Right kidney (tissue), 1 donor: ENCODE results near the gene LRRC4C.
A peak's percentile ranks its signal among the peaks of the same experiment; 100 is the strongest.

Experiments used
- DNase-seq: peaks from one replicate; pipeline ENCODE4 v3.0.0-alpha.2; 2016

Gene LRRC4C

DNA sequence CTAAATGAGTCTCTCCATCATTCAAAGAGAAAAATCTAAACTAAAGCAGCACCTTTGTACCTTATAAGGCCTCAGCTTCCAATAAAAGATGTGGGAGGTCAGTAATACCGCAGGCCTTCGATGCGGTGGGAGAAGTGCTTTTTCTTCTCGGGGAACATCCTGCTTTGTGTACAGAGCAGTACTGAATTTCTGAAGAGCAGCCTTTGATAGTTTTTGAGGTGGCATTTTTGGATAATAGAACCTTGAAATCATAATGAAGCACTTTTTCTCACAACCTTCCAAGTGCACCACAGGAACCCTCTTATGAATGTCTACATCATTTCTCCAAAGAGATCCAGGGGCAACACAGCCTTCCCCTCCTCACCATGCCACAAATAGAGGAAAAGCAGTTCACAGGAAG is 39.6 kb downstream of the LRRC4C start:
- no peak for DNase-seq

DNA sequence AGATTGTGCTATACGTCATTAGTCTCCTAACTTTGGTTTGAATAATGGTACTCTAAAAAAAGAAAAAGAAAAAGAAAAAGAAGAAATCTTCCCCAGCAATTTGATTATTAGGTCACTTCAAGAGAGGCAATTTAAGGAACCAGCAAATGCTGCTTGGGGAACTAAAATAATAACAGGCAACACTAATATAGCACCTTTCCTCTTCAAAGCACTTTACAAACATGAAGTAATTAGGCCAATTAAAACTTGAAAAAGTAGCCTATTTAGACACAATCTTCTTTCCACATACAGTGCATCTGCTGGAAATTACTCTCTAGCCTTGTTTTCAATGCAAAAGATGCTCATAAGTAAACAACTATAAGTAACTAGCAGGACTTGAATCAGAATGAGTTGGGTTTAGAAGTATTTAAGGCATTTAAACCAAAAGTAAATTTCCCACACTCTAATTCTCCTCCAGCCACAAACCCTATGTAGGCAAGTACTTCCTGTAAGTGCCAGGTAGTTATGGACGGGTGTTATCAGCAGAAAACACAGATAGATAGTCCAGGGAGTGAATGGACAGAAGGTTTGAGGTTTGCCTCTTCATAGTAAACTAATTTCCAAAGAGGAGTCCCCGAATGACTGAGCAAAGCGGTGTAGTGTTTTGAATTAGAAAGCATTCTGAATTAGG is 44.5 kb downstream of the LRRC4C start:
- no peak for DNase-seq

DNA sequence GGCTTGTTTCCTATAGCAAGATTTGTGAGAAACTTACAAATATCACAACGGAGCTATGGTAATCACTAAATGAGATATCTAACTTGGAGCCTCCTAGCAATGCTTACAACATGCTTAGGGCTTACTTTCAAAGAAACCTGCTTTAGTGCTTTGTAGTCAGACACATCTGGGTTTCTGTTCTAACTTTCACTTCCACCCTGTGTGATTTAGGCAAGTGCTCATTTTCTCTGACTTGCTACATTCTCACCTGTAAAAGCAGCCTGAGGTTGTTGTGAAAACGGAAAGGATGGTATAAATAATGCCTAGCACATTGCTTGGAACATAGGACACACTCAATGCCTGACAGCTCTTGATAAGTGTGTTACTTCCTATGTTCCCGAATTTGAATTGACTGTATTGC is 45.6 kb downstream of the LRRC4C start:
- DNase-seq: no peak

DNA sequence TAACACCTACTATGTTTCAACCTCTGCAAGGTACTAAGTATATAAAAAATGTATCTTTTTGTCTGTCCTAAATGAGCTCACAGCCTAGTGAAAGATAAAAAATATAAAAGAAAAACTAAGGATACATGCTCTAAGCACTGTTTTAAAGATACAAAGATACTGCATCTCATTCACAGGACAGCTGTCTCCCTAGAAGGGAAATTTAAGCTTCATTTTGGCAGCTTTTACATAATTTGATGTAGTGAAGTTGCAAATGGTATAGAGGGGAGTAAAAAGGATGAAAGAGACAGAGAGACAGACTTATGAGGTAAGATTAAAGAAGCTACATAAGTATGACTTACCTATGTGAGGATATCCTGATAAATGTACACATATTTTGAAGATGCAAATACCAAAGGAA is 53.6 kb downstream of the LRRC4C start:
- no peak for DNase-seq

DNA sequence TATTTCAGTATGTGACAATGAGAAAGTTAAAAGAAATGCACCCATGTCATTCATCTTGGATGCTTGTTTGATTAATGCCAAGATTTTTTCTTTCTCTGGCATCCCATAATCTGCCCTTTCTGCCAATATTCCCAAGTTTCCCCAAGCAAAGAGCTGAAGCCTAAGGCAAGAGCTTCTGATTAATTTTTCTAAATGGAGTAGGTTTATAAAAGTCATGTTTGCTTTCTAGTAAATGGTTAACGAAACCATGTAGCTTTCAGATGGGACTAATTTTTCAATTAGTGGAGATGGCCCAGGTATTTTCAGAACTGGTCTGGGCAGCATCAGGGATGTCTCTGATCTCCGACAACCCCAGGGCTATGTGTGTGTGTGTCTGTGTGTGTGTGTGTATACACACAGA is 55.3 kb downstream of the LRRC4C start:
- DNase-seq: no peak

DNA sequence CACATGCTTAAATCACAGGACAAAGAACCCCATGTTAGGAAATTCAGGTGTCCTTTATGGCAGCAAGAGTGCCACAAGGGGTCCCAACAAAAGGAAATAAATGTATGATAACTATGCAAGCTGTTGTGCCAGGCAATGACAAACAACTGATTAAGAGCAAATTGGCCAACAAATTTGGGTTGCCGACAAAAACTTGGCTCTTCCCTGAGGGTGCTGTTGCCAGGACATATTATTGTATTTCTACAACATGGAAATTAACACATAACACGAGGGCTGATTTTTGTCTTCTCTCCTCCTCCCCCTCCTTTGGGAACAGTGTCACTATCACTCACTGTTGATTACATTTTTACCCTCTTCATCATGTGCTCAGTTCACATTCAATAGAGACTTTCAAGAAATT is 56.0 kb downstream of the LRRC4C start:
- no peak for DNase-seq

DNA sequence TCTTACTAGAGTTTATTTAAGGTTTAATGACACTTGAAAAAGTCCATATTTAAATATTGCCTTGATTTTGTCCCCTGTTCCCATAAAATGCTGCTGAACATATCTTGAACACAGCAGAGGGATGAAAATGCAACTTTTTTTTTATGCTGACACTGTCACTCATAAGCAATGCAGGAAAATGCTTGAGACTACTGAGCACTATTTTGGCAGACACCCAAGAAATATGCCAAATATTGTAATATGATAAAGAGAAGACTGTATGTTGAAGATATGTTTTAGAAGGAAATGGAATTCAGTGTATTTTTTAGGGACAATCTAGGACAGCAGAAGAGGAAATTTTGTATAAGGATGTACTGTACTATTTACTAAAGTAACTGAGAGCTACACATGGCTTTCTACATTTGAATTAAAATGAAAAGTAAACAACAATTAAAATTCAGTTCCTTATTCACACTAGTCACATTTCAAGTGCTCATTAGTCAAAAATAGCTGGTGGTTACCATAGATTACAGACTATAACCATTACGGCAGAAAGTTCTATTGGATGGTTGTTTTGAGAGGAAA is 58.6 kb downstream of the LRRC4C start:
- no peak for DNase-seq

DNA sequence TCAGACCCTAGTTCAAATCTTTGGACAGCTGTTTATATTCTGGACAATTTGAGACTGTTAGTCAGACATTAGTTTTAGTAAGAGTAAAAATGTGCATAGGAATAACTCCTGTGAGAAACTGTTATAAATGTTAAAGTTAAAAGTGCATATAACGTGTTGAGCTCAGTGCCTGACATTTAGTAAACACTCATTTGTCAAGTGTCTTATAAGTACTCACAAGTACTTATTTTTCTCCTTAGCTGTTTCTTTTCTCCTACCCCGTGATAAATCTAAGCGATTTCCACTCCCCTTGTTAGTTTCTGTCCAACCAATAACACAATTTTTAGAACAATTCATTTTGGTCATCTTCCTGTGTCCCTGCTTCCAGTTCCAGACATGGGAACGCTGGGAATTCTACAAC is 59.3 kb downstream of the LRRC4C start:
- no peak for DNase-seq

DNA sequence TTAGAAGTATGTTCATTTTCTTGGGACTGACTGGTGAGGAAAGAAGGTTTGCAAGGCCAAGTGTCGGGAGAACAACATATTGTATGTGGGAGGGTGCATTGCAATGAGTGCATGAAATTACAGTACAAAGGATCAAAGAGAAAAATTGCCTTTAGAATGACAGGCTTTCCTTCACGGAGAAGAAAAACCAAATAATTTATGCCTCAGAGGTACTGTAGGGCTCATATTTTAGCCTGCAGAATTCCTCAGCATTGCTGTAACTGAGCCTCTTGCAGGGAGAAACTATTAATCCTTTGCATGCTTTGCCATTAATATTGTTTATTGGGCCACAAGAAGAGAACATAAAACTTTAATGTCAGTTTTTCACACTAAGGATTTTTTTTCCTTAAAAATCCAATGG is 60.1 kb downstream of the LRRC4C start:
- DNase-seq: peak; percentile 20

DNA sequence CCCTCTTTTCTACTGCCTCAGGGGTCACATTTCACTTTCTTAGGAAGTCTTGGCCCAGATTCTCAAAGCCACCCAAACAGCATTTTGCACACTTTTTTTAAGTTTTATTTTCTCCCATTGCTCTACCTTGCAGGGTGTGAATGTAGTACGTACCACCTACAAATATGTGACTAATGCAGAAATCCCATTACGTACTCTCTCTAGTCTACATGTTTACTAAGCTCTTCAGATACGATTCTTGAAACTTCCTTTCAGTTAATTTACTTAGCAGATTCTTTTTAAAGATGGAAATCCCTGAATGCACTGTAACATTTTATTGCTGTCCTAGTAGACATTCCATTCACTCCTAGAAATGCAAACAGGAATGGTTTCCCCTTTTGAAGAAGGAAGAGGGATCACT is 61.3 kb downstream of the LRRC4C start:
- no peak for DNase-seq

DNA sequence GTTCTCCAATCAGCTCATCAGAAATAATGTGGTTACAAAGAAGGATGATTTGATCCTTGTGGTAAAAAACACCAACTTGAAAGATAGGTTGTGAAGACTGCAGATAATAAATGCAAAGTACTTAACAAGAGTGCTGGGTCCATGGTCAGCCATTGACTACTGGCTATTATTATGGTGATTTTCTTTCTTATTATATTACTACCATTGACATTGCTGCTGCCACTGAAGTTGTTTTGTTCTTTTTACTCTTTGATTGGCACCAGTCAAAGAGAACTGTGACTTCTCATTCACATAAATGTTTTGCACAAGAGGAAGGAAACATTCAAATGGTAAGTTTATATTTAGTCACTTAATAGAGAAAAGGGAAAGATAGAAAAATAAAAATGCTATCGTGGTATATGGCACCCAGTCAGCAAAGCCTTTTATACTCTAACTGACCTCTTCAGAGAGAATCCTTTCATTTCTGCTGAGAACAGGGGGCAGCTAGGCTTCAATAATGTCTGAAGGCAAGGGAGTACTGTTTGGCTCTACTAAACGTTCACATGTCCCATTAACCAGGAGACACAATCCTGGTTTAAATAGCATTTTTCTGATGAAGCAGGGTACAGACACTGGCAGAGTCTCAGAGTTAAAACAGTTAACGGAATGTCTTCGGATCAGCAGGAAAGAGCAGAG is 64.8 kb downstream of the LRRC4C start:
- DNase-seq: no peak

DNA sequence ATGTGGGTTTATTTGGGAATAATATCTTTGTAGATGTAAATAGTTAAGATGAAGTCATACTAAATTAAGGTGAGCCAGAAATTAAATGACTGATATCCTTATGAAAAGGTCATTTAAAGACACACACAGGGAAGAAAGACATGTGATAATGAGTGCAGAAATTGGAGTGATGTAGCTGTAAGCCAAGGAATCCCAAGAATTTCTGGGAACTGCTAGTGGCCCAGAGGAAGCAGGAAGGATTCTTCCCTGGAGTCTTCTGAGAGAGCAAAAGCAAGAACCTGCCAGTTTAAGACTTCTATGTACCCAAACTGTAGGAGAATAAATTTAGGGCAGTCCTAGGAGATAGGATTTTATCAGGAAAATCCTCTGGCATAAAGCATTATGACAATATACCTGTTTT is 66.9 kb downstream of the LRRC4C start:
- DNase-seq: no peak

DNA sequence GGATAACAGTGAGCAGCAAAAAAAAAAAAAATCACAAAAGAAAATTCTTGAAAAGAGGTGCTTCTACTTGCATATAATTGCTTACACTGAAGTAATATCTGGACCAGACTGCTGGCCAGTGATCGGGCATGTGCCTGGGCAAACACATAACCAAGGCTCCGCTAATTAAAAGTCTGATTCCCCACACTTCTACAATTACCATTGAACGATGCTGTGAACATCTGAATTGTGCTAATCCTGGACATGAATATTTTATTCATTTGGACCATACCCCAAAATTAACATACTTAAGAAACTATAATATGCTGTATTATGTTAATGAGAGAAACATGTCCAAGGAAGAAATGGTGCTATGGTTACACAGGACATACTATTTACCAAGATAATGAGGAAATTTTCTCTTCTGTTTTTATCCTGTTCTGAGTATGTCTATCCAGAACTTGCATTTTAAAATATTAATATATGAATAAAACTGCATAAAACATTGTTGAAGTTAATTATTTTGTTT is 69.8 kb downstream of the LRRC4C start:
- no peak for DNase-seq

DNA sequence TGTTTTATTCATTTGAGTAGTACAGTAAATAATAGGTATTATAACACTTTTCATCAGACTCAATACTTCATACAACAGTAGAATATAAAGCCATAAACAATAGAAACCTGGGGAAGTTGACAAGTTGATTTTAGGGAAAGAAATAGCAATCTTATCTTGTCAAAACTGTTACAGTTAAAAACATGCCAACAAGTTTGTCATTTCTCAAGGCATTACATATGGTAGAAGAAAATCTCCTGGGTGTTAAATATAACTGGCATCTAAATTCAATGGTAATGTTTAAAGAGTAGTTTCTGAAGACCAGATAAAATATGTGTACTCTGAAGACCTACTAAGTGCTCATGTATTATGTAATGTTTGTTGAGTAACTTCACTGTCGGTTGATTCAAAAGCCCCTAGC is 75.1 kb downstream of the LRRC4C start:
- no peak for DNase-seq

DNA sequence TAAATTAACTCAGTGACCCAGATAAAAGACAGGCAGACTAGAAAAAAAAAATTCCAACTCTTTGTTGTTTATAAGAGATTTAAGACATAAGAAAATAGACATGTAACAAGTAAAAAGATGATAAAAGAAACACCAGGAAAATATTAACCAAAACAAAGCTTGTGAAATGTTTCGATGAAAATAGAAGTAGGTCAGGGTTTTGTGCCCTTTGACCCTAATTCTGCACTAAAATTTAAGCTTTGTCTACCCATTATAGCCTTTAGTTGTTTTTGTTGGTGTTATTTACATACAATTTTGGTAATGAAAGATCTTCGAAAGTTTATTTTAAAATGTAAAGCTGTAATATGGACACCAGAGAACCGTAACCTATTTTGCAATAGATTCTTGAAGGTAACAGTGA is 75.7 kb downstream of the LRRC4C start:
- DNase-seq: no peak

DNA sequence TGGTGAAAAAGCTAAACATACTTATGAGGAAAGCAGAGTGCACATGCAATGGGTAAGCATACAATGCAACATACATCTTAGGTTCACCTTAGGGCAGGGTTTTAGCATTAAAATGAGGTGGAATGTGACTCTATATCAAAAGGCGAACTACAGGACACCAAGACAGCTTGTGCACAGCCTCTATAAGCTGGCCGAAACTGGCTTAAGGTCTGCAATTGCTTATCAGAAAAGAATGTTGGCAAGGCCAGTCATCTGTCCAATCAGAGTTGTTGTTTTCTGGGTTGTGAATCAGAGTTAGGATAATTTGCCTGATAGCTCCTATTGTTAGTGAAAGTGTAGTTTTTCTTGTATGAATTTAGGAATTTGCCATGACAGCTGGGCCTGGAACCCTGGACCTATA is 76.5 kb downstream of the LRRC4C start:
- DNase-seq: no peak

DNA sequence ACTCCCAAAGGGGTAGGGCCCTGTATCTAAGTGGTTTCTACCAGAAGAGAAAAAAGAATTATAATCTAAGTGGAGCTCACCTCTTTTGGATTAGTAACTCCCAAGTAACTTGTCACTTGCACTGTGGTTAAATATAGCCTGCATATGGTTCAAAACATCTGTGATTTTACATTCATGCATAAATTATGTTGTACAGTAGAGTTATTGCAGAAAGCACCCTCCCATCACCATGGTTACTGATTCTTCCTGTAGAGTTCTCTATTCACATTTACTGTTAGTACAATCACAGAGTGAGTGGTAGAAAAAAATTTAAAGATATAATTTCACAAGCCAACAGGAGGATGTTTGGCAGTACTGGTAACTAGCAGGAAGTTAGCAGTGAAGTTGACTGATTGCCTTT is 80.4 kb downstream of the LRRC4C start:
- no peak for DNase-seq

DNA sequence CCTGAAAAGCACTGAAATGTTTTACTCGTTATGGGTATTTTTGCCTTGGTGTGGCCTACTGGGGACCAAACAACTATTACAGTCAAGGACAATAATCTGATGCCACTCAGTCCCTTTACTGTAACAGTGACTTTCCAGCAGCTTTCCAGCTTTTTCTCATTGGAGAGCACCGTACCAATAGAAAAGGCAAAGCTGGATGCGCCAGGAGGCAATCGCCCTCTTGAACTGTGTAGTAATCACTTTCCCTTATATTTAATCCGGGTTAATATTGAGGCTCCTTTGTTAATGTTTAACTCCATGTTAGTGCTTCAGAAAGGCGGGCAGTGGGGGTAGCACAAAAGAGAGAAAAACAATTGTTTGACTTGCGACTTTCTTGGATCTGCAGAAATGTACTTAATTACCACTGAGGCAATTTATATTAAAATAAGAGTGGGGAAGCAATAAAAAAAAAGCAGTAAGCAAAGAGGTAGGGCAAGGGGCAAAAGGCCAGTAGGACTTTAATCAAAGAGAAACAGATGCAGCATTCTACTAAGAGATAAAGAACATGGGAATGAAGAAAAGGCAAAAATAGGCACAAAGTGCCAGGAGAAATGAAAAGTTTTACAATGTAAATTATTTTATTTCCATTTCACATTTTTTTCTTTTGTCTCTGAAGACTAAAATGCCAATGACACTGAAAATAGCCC is 81.6 kb downstream of the LRRC4C start:
- DNase-seq: peak; percentile 30

DNA sequence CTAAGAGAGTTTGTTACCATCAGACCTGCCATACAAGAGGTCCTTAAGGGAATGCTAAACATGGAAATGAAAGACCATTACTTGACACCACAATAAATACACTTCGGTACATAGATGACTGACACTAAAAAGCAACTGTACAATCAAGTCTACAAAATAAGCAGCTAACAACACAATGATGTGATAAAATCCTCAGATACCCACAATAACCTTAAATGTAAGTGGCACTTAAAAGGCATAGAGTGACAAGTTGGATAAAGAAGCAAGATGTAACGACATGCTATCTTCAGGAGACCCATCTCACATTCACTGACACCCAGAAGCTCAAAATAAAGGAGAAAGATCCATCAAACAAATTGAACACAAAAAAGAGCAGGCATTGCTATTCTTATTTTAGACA is 107.6 kb downstream of the LRRC4C start:
- no peak for DNase-seq

DNA sequence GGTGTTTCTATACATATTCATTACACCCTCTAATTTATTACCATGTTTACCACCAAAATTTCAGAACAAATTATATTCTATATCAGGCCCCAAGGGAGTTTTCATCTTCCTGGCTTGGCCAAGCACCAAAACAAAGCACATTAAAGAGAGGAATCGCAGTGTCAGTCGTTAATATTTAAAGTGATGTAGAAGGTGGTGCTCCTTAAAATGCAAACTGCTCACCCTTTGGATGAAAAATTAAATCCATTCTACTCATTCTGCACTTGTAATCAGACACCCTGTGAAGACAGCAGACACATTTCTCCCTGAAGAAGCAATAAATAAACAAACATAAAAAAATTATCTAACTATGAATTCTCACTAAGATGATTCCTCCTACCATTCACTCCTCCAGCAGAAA is 113.4 kb downstream of the LRRC4C start:
- DNase-seq: no peak

DNA sequence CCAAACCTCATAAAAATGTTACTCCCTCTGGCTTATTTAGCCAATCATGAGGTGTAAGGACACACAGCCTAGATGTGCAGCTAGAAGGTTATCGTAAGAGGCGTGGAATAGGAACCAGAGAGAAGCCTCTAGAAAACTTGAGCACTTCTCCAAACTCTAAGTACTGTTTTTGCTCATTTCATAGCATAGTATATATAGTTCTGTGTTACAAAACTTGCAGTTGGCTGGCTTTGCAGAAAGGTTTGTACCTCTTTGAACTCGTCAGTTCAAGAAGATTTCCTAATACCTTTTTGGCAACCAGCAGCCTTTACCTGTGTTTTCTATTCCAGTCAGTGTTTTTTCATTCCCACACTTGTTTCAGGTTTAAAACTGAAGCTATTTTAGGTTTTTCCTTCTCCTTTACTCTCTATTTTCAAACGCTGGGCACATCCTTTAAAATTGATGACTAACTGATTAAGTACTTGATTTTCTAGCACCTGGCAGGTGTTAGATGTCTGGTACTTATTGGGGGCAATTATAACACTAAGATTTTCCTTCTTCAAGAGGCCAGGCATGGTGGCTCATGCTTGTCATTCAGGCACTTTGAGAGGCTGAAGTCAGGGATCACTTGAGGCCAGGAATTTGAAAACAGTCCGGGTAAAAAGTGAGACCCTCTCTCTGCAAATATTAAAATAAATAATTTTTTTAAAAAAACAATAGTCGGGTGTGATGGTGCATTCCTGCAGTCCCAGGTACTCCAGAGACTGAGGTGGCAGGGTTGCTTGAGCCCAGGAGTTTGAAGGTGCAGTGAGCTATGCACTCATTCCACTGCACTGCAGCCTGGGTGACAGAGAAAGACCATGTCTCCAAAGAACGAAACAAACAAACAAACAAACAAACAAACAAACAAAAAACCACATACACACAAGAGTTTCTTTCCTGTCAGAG is 125.2 kb downstream of the LRRC4C start:
- no peak for DNase-seq

DNA sequence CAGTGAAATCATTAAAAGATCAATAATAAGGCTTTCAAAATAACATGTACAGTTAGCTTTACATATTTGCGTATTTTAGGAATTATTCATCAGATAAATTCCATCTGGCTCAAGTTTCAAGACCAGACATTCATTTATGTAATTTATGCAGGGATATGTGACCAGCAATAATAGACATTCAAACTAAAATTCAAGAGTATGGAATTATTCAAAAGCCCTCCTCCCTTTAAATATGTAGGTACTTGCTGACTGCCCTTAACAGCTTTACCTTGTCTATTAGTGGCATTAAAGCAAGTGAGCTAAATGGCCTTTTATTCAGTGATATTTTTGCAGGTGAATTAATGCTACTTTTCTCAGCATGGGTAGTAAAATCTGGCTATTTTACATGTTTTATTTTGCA is 126.1 kb downstream of the LRRC4C start:
- no peak for DNase-seq
